ENCODE results near the gene ADAMTS10.

- TF ChIP-seq, protein P1, sequence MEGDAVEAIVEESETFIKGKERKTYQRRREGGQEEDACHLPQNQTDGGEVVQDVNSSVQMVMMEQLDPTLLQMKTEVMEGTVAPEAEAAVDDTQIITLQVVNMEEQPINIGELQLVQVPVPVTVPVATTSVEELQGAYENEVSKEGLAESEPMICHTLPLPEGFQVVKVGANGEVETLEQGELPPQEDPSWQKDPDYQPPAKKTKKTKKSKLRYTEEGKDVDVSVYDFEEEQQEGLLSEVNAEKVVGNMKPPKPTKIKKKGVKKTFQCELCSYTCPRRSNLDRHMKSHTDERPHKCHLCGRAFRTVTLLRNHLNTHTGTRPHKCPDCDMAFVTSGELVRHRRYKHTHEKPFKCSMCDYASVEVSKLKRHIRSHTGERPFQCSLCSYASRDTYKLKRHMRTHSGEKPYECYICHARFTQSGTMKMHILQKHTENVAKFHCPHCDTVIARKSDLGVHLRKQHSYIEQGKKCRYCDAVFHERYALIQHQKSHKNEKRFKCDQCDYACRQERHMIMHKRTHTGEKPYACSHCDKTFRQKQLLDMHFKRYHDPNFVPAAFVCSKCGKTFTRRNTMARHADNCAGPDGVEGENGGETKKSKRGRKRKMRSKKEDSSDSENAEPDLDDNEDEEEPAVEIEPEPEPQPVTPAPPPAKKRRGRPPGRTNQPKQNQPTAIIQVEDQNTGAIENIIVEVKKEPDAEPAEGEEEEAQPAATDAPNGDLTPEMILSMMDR (IDR thresholded peaks at IDR 0.05; ENCODE audit: low read depth, low read length, missing input control) = no peak
- no peak for TF ChIP-seq JUND (IDR thresholded peaks at IDR 0.05)
- TF ChIP-seq REST (IDR thresholded peaks at IDR 0.05) = no peak
- TF ChIP-seq, protein P2, sequence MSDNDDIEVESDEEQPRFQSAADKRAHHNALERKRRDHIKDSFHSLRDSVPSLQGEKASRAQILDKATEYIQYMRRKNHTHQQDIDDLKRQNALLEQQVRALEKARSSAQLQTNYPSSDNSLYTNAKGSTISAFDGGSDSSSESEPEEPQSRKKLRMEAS (IDR thresholded peaks at IDR 0.05) = no peak
- TF ChIP-seq SP1 (IDR thresholded peaks at IDR 0.05) = no peak
- TF ChIP-seq TAF1 (conservative IDR thresholded peaks at IDR 0.05) = no peak
Observed at GRCh38 chr19:8655340-8655709, 44.8 kb upstream of the ADAMTS10 start.

Measured in liver (tissue), 3 donors.